Measurements from ENCODE around the gene TAC3.

- TF ChIP-seq RAD21 (IDR thresholded peaks at IDR 0.05; ENCODE audit: low read length) (no peak), RFX5 (IDR thresholded peaks at IDR 0.05; ENCODE audit: low read depth, low read length) (no peak), CTCF (conservative IDR thresholded peaks at IDR 0.05; ENCODE audit: low read depth, low read length) (no peak), POLR2A (IDR thresholded peaks at IDR 0.05; ENCODE audit: low read depth, low read length) (no peak)
Observed at GRCh38 chr12:56987011-56987410, 29.3 kb downstream of the TAC3 start.
